OCI-LY3 (cell line): ENCODE data around the gene FANCC.
A peak's percentile ranks its signal among the peaks of the same experiment; 100 is the strongest.

ENCODE experiments used
- H2AFZ ChIP-seq: fragments of 200-600, 300-600 bp; shearing (Covaris generic); 2 replicates; pipeline ENCODE4 v1.6.0; 2014; ENCODE audit warnings: antibody characterized with exemption, low read depth, low read length
- H3K27ac ChIP-seq: fragments of 200-600, 300-600 bp; sonication (generic); 2 replicates; pipeline ENCODE4 v1.5.1; 2014; ENCODE audit warnings: mild to moderate bottlenecking, low read length, moderate library complexity, mixed read lengths
- H3K27me3 ChIP-seq: fragments of 200-600, 300-600 bp; sonication (generic); 2 replicates; pipeline ENCODE4 v1.6.1; 2014; ENCODE audit warnings: low read depth, low read length, mixed read lengths
- H3K36me3 ChIP-seq: fragments of 200-600, 300-600 bp; sonication (generic); replicated peaks from 2 replicates; pipeline ENCODE3; 2014; ENCODE audit warnings: low read depth, low read length, mixed read lengths
- H3K4me1 ChIP-seq: fragments of 300-600, 200-600 bp; sonication (generic); 2 replicates; pipeline ENCODE4 v1.6.1; 2014; ENCODE audit warnings: low read length, mixed read lengths
- H3K4me2 ChIP-seq: fragments of 200-600, 300-600 bp; sonication (generic); 2 replicates; pipeline ENCODE4 v1.6.1; 2014; ENCODE audit warnings: low read length, mixed read lengths
- H3K4me3 ChIP-seq: fragments of 300-600, 200-600 bp; sonication (generic); 2 replicates; pipeline ENCODE4 v1.5.1; 2014; ENCODE audit warnings: antibody characterized with exemption, mild to moderate bottlenecking, low read length, moderate library complexity
- H3K79me2 ChIP-seq: fragments of 300-600, 200-600 bp; shearing (Covaris generic); 2 replicates; pipeline ENCODE4 v1.6.1; 2014; ENCODE audit warnings: mild to moderate bottlenecking, low read length, mixed read lengths
- H3K9ac ChIP-seq: fragments of 300-600, 200-600 bp; shearing (Covaris generic); 2 replicates; pipeline ENCODE4 v1.6.0; 2014; ENCODE audit warnings: mild to moderate bottlenecking, low read length, moderate library complexity
- H3K9me3 ChIP-seq: fragments of 200-600, 300-600 bp; shearing (Covaris generic); 2 replicates; pipeline ENCODE4 v1.6.1; 2014; ENCODE audit warnings: low read length, mixed read lengths; ENCODE audit not compliant: insufficient read depth
- H4K20me1 ChIP-seq: fragments of 200-600, 300-600 bp; sonication (generic); 2 replicates; pipeline ENCODE4 v1.6.1; 2016; ENCODE audit warnings: low read length, mixed read lengths; ENCODE audit not compliant: insufficient read depth
- CTCF ChIP-seq: fragments of 200-600, 300-600 bp; sonication (generic); IDR thresholded peaks from 2 replicates; pipeline ENCODE4 v1.5.1; 2014; ENCODE audit warnings: antibody characterized with exemption, low read length, low read depth
- EZH2phosphoT487 ChIP-seq: fragments of 200-600 bp; shearing (Covaris generic); IDR thresholded peaks from 2 replicates; pipeline ENCODE4 v1.6.1; 2018; ENCODE audit warnings: antibody characterized with exemption, mixed run types, low read depth

Gene FANCC

DNA sequence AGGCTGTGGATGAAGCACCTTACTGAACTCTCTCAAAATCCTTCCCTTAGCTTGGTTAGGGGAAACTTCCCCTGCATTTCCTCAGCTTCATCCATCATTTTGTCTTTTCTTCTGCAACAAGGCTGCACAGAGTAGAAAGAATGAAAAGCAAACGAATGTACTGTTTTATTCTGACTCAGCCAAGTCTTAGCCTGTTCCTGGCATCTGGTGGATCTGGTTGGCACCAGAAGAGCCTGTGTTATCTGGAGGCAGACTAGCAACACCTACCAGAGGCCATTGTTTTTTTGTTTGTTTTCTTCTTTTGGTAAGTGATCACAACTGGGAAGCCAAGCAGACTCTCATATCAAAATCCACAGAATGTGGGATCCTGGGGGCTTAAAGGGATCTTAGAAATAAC is 200.7 kb downstream of the FANCC start:
- H3K27ac ChIP-seq: peak overlapping the region; percentile 81
- TF ChIP-seq CTCF (no peak), EZH2phosphoT487 (no peak)

DNA sequence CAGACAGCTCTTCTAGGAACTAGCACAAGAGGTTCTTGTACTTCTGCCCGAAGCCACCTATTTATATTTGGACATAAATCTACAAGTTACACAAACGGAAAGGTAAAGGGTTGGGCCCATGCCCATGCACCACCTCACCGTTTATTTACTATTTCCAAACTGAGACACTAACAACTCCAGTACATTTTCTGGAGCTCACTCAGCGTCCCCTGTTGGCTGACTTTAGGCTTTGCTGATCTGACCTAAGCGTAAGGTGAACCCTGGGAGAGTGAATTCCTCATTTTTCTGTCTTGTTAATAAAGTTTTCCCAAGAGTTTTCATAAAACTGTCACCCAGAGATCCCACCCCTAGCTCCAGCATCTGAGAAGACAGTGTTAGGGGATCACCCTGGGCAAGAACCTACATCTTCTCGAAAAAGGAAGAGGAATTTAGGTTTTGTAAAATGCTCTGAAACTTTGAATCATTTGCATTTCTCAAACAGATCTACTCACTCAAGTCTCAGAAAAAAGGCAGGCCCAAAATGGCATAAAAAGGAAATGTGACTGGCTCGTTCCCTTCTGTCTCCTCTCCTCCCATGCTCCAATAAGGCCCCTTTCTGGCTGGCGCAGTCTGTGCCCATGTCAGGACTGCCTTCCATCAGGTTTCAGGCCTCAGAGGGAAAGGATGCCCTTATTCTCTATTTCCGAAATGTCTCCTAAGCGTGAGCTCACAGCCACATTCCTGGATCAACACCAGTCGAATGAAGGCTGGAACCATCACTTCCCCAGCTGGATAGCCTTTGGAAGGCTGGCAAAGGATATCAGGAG is 201.3 kb downstream of the FANCC start:
- H3K4me2 ChIP-seq: peak overlapping the region; percentile 73
- TF ChIP-seq CTCF (peak; percentile 63), EZH2phosphoT487 (no peak)
- H4K20me1 ChIP-seq: no peaks in the 10 kb centered on the region
- peak overlapping the region; percentile 60 for H3K4me3 ChIP-seq
- H3K36me3 ChIP-seq: peaks cover 7% of the 10 kb centered on the region
- H2AFZ ChIP-seq: no peak overlapping the region; the same call in 1 of the 2 replicates
- H3K9ac ChIP-seq: peak overlapping the region; percentile 45
- H3K4me1 ChIP-seq: peaks cover 37% of the 10 kb centered on the region
- no peaks in the 10 kb centered on the region for H3K27me3 ChIP-seq
- no peaks in the 10 kb centered on the region for H3K79me2 ChIP-seq
- H3K27ac ChIP-seq: peak overlapping the region; percentile 81
- no peaks in the 10 kb centered on the region for H3K9me3 ChIP-seq

More for the DNA sequence above, 200.7 kb downstream of the FANCC start:
- no peak overlapping the region for H2AFZ ChIP-seq
- H3K79me2 ChIP-seq: no peaks in the 10 kb centered on the region
- H3K4me2 ChIP-seq: peak overlapping the region; percentile 73
- no peaks in the 10 kb centered on the region for H4K20me1 ChIP-seq
- H3K9ac ChIP-seq: peak overlapping the region; percentile 45
- H3K9me3 ChIP-seq: no peaks in the 10 kb centered on the region
- H3K36me3 ChIP-seq: peaks cover 7% of the 10 kb centered on the region
- peak overlapping the region; percentile 32; the same call in 1 of the 2 replicates for H3K4me3 ChIP-seq
- peaks cover 37% of the 10 kb centered on the region for H3K4me1 ChIP-seq
- H3K27me3 ChIP-seq: no peaks in the 10 kb centered on the region

GRCh38 chr9:95115104-95115503 is 202.4 kb downstream of the FANCC start:
- Histone ChIP-seq H2AFZ (no peak overlapping the region), H3K9me3 (no peaks in the 10 kb centered on the region), H3K27ac (peak overlapping the region; percentile 81), H3K4me1 (peaks cover 37% of the 10 kb centered on the region), H4K20me1 (no peaks in the 10 kb centered on the region), H3K79me2 (no peaks in the 10 kb centered on the region), H3K36me3 (peaks cover 10% of the 10 kb centered on the region), H3K4me2 (peak overlapping the region; percentile 73), H3K27me3 (no peaks in the 10 kb centered on the region), H3K9ac (0 out of 2 replicates have a peak overlapping the region, but pooled peaks have one; percentile 29), H3K4me3 (peak overlapping the region; percentile 60)
- TF ChIP-seq CTCF (no peak), EZH2phosphoT487 (no peak)

DNA sequence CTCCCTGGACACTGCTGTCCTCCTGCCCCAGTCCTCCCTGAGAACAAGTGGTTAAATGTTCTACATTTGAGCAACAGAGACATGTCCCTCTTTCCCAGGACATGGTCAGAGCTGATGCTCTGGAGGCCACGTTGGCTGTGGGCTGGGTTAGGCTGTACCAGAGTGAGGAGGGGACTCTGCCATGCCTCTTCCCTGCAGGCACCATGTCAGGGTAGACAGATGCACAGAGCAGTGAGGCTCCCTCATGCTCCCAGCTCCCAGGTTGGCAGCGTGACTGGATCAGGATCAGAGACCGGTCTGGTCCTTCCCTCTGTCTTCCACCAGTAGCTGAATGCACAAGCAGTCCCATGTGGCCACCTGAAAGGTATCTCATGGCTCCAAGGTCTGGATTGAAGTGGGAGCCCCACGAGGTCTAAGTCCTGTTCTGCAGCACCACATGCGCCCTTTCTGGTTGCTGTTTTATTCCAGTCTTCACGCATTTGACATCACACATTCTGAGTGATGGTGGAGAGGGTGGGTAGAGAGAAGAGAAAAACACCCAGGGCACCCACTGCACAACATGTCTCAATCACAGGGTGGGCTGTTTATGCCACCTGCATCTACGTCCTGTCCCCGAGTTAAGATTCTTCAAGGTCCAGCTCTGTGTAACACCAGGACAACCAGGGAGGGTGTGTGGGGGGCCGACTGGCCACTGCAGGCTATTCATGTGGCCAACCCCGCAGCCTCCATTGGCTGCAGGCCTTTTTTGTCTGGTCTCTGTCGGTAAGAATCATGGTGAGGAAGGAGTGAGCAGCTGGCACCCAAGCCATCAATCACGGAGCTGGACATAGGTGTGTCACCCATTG is 204.9 kb downstream of the FANCC start:
- Histone ChIP-seq H4K20me1 (no peaks in the 10 kb centered on the region), H3K9ac (no peak overlapping the region)

More for the DNA sequence above, 204.9 kb downstream of the FANCC start:
- no peaks in the 10 kb centered on the region for H3K9me3 ChIP-seq
- peaks cover 10% of the 10 kb centered on the region for H3K36me3 ChIP-seq
- H3K4me3 ChIP-seq: no peak overlapping the region
- no peak overlapping the region for H3K27ac ChIP-seq
- peaks cover 32% of the 10 kb centered on the region for H3K4me1 ChIP-seq
- H3K27me3 ChIP-seq: no peaks in the 10 kb centered on the region
- no peak for TF ChIP-seq CTCF
- no peak for TF ChIP-seq EZH2phosphoT487
- no peak overlapping the region for H2AFZ ChIP-seq
- no peaks in the 10 kb centered on the region for H3K79me2 ChIP-seq
- no peak overlapping the region for H3K4me2 ChIP-seq
